ENCODE results near the gene TAS1R1.

- TF ChIP-seq POLR2A (IDR thresholded peaks at IDR 0.05) (no peak), CTCF (IDR thresholded peaks at IDR 0.05) (no peak)
Observed at GRCh38 chr1:6588128-6588892, 33.2 kb downstream of the TAS1R1 start.

Data from body of pancreas (tissue), 4 donors.